GM13977 (cell line): Measurements from ENCODE around the gene MCM9.

Experiments
- DNase-seq: peaks from one replicate; pipeline ENCODE4 v3.0.0; 2012; ENCODE audit warnings: low spot score
- CTCF ChIP-seq: IDR thresholded peaks from 2 replicates; pipeline ENCODE4 v1.5.1; 2012; ENCODE audit warnings: mild to moderate bottlenecking, control low read depth; ENCODE audit not compliant: insufficient read depth; ENCODE audit errors: extremely low read depth, missing control alignments
- in situ Hi-C: fragments of 300-500 bp; cut with MboI; formaldehyde crosslinking; loops from one replicate; pipeline ENCODE4 v1.12.0; 2022; ENCODE audit warnings: low sequenced_read_pairs, low pct_unique_long_range_greater_than_20kb, mixed read lengths, inconsistent platforms; ENCODE audit not compliant: unreplicated experiment

Gene MCM9

DNA sequence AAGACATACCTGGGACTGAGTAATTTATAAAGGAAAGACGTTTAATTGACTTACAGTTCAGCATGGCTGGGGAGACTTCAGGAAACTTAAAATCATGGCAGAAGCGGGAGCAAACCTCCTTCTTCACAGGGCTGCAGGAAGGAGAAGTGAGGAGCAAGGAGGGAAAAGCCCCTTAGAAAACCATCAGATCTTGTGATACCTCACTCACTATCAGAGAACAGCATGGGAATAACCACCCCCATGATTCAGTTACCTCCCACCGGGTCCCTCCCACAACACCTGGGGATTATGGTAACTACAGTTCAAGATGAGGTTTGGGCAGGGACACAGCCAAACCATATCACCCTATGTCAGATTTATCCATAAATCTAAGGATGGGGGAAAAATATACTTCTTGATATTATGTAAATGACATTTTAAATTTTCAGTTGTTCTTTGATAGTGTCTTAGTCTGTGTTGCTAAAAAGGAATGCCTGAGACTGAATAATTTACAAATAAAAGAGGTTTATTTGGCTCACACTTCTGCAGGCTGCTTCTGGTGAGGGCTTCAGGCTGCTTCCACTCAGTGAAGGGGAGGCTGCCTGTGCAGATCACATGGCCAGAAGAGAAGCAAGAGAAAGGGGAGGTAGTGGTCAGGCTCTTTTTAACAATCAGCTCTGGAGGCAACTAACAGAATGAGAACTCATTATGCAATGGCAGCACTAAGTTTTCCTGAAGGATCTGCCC is 1.2 kb upstream of the MCM9 start:
- in situ Hi-C loops: no loop called here
- TF ChIP-seq CTCF: no peak
- no peak for DNase-seq

DNA sequence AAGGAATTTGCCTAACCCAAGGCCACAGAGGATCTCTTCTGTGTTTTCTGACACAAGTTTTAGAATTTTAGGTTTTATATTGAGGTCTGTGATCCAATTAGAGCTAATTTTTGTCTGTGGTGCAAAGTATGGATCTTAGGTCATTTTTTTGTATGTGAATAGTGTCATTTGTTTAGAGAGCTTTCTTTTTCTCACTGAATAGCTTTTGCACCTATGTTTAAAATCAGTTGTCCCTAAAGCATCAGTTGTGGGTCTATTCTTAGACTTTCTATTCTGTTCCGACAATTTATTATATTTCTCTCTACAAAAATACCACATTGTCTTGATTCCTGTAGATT is 341 bp upstream of the MCM9 start:
- peak; percentile 19 for DNase-seq
- in situ Hi-C loops: no loop called here
- no peak for TF ChIP-seq CTCF

DNA sequence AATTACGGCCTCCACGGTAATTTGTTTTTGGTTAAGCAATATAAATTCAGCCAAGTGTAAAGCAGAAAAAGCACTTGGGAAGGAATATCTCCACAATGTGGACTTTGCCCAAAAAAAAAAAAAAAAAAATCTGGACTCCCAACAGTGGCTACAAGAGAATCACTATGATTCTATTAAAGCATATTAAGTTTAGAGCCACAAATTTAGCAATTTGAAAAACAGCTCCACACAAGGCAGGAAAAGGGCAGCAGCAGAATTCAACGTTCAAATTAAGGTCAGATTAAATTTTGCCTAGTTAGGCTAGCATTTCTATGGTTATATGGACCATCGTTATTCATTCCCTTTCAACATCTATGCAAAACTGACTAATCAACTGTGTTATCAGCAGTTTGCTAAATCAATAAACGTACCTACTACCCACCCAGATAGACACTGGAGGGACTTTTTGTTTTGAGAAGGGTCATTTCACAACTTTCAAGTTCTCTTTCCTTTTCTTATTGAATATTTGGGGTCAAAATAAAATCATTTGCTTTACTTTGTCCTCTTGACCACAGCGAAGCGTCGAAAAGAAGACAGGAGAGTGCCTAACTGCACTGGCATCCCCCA is 1.0 kb downstream of the MCM9 start:
- no peak for TF ChIP-seq CTCF
- in situ Hi-C loops: no loop called here
- peak; percentile 17 for DNase-seq

GRCh38 chr6:118932421-118932820 is 2.5 kb downstream of the MCM9 start:
- in situ Hi-C loops: no loop called here
- no peak for DNase-seq
- TF ChIP-seq CTCF: no peak

- no peak for TF ChIP-seq CTCF
- no peak for DNase-seq
- in situ Hi-C loops: no loop called here
These were observed 3.5 kb downstream of the MCM9 start for GRCh38 chr6:118931436-118931835.

DNA sequence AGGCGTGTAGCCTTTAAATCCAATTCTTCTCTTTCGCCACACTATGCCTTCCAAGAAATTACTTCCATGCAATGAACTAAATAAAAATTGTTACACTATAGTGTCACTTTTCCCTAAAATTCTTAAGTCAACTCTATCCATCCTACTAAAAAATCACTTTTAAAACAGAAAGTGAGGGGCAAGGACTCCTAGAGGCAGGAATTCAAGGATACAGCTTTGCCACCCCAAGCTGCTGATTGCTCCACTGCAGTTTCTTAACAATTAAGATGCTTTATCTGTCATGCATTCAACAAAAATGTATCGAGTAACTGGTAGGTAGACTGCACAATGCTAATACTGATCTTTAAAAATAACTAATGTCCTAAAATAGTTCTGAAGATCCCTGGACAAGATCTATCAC is 4.3 kb downstream of the MCM9 start:
- no peak for DNase-seq
- in situ Hi-C loops: no loop called here
- TF ChIP-seq CTCF: no peak
